HepG2 (cell line): ENCODE results near the gene TUBB4B. TPM values are rescaled to one million over a fixed set of nuclear protein-coding genes. Genes with fewer than 3 reads are reported as not detected.

ENCODE experiments used
- CREM ChIP-seq, 2 experiments: sonication (generic) in 1 of 2; formaldehyde crosslinking in 1 of 2; IDR thresholded peaks; 2 replicates each; pipeline versions ENCODE4 v1.4.0 to v1.6.1; 2016 to 2020; ENCODE audit warnings: antibody characterized with exemption in 1 of 2, mild to moderate bottlenecking in 1 of 2, missing genetic modification reagents in 1 of 2
- POLR2A ChIP-seq, 2 experiments: IDR thresholded peaks; 2 replicates each; pipeline ENCODE4 v1.6.1; 2011; ENCODE audit warnings: low read depth in 2 of 2, low read length in 2 of 2, mild to moderate bottlenecking in 1 of 2, moderate library complexity in 1 of 2; ENCODE audit not compliant: insufficient read depth in 1 of 2
- POLR2AphosphoS5 ChIP-seq: IDR thresholded peaks from 2 replicates; pipeline ENCODE4 v1.6.1; 2012; ENCODE audit warnings: low read depth, low read length
- RAD21 ChIP-seq: fragments of 450-650 bp; formaldehyde crosslinking; IDR thresholded peaks from 2 replicates; pipeline ENCODE4 v1.5.0; 2020; ENCODE audit warnings: mild to moderate bottlenecking
- SP2 ChIP-seq: sonication (generic); formaldehyde crosslinking; IDR thresholded peaks from 2 replicates; pipeline ENCODE4 v1.5.1; 2020; ENCODE audit warnings: mild to moderate bottlenecking, missing genetic modification reagents
- TAF15 ChIP-seq: fragments of 200-400 bp; formaldehyde crosslinking; IDR thresholded peaks from one replicate; pipeline ENCODE4 v1.6.1; 2018; ENCODE audit warnings: mild to moderate bottlenecking, low read depth, low read length; ENCODE audit not compliant: poor library complexity, severe bottlenecking
- YEATS2 ChIP-seq: sonication (generic); formaldehyde crosslinking; IDR thresholded peaks from 2 replicates; pipeline ENCODE4 v1.4.0; 2020; ENCODE audit warnings: missing genetic modification reagents, borderline replicate concordance
- ZBTB20 ChIP-seq: sonication (generic); formaldehyde crosslinking; IDR thresholded peaks from 2 replicates; pipeline ENCODE4 v1.8.1; 2023; ENCODE audit warnings: missing genetic modification reagents, low read depth, mild to moderate bottlenecking, borderline replicate concordance
- ZFX ChIP-seq: sonication (generic); formaldehyde crosslinking; IDR thresholded peaks from 2 replicates; pipeline ENCODE4 v1.4.0; 2020; ENCODE audit warnings: mild to moderate bottlenecking, low read depth, missing genetic modification reagents, moderate library complexity
- ZNF616 ChIP-seq: sonication (generic); formaldehyde crosslinking; IDR thresholded peaks from 2 replicates; pipeline ENCODE4 v1.5.0; 2020; ENCODE audit warnings: low read depth, mild to moderate bottlenecking, missing genetic modification reagents
- polyA plus RNA-seq, 8 experiments: library from polyadenylated mRNA; depleted of rRNA in 3 of 8; stranded (reverse) in 7 of 8; unstranded in 1 of 8; fragments of >200 nt; fragmentation: Illumina TruSeq in 4 of 8; extraction: Trizol in 4 of 8; gene quantifications; 2 replicates each; pipeline versions ENCODE4 v1.2.1 to v1.2.3, GENCODE V29; 2011 to 2016; ENCODE audit warnings: low read depth in 4 of 8, missing spikeins in 1 of 8, mixed read lengths in 1 of 8; ENCODE audit not compliant: insufficient read depth in 1 of 8
- total RNA-seq, 5 experiments: library from RNA; depleted of rRNA; stranded (reverse); fragments of >200 nt; fragmentation: Illumina TruSeq; extraction: Trizol; gene quantifications; 2 replicates each; pipeline ENCODE4 v1.2.3, GENCODE V29; 2016; ENCODE audit warnings: low read depth in 1 of 5
- TF ChIP-seq, protein P1 (sequence below): sonication (generic); formaldehyde crosslinking; IDR thresholded peaks from 2 replicates; pipeline ENCODE4 v1.8.0; 2022; ENCODE audit warnings: low read depth, missing genetic modification reagents
- TF ChIP-seq, protein P2 (sequence below): IDR thresholded peaks from 2 replicates; pipeline ENCODE4 v1.6.1; 2018; ENCODE audit warnings: missing genetic modification reagents
- TF ChIP-seq, protein P3 (sequence below): sonication (generic); formaldehyde crosslinking; IDR thresholded peaks from 2 replicates; pipeline ENCODE4 v1.4.0; 2020; ENCODE audit warnings: mild to moderate bottlenecking, missing genetic modification reagents

Gene TUBB4B
- total and polyA plus RNA-seq, 2 of the 13 experiments (the other 11 are each of a cell fraction or from before 2014, with no cell fraction given), result 182 to 412 TPM

DNA sequence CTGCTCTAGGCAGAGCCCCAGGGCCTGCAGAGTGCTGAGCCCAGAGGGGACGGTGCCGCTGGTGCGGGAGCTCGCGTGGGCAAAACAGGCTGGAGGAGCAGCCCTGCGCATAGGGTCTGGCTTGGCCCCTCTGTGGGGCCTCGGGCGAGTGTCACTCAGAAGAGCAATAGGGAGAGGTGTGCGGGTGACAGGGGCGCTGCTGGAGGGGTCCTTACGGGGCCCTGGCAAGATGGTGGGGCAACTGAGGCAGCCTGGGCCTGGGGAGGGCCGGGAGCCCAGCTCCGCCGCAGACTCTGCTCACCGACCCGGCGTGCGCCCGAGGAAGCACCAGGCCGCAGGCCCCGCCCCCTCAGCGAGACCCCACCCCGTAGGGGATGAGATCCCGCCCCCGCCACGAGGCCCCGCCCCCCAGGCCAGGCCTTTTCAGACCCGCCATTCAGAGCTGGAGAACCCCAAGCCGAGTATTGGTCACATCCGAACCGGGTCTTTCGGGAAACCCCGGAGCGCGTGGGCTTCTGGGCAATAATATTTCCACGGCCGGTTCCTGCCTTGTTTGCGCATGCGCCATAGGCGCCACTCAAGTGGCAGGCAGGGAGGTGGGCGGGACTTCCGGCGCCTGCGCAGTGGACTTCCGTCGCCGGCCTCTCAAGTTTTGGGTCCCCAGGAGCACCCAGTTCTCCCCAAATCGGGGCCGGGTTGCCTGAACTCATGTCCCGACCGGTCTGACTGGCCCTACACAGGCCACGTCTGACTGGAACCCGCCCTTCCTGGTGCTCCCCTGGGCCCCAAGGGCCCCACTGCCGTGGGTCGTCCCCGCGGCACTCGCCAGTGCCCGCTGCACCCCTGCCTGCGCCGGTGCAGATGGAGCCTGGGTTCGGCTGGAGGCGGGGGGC is 17.8 kb upstream of the TUBB4B start (continued):
- TF ChIP-seq, protein P1, sequence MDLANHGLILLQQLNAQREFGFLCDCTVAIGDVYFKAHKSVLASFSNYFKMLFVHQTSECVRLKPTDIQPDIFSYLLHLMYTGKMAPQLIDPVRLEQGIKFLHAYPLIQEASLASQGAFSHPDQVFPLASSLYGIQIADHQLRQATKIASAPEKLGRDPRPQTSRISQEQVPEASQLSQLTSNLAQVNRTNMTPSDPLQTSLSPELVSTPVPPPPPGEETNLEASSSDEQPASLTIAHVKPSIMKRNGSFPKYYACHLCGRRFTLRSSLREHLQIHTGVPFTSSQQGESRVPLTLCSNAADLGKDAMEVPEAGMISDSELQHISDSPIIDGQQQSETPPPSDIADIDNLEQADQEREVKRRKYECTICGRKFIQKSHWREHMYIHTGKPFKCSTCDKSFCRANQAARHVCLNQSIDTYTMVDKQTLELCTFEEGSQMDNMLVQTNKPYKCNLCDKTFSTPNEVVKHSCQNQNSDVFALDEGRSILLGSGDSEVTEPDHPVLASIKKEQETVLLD, result peak; percentile 6; the same call in 1 of the 2 replicates
- TF ChIP-seq, protein P2, sequence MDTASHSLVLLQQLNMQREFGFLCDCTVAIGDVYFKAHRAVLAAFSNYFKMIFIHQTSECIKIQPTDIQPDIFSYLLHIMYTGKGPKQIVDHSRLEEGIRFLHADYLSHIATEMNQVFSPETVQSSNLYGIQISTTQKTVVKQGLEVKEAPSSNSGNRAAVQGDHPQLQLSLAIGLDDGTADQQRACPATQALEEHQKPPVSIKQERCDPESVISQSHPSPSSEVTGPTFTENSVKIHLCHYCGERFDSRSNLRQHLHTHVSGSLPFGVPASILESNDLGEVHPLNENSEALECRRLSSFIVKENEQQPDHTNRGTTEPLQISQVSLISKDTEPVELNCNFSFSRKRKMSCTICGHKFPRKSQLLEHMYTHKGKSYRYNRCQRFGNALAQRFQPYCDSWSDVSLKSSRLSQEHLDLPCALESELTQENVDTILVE (CRISPR knock-in tag), result peak; percentile 37; the same call in 1 of the 2 replicates
- TF ChIP-seq TAF15 (peak; percentile 38), POLR2AphosphoS5 (peak; percentile 69), RAD21 (CRISPR knock-in tag) (peak; percentile 30; the same call in 1 of the 2 replicates), ZBTB20 (CRISPR knock-in tag) (0 out of 2 replicates have a peak, but pooled peaks have one; percentile 9), POLR2A (IDR thresholded peaks at IDR 0.05; ENCODE audit: insufficient read depth in 1 of 2, low read depth in 2 of 2, low read length in 2 of 2) (peak in 1 of 2 experiments; percentile 30; a peak in 1 of 4 replicates), SP2 (CRISPR knock-in tag) (peak; percentile 89), ZNF616 (CRISPR knock-in tag) (no peak), YEATS2 (CRISPR knock-in tag) (no peak; the same call in 1 of the 2 replicates), ZFX (CRISPR knock-in tag) (0 out of 2 replicates have a peak, but pooled peaks have one; percentile 72), CREM (IDR thresholded peaks at IDR 0.05) (peak; percentile 24; the same call in 1 of the 2 replicates), CREM (CRISPR knock-in tag; IDR thresholded peaks at IDR 0.05) (no peak)
- TF ChIP-seq, protein P3, sequence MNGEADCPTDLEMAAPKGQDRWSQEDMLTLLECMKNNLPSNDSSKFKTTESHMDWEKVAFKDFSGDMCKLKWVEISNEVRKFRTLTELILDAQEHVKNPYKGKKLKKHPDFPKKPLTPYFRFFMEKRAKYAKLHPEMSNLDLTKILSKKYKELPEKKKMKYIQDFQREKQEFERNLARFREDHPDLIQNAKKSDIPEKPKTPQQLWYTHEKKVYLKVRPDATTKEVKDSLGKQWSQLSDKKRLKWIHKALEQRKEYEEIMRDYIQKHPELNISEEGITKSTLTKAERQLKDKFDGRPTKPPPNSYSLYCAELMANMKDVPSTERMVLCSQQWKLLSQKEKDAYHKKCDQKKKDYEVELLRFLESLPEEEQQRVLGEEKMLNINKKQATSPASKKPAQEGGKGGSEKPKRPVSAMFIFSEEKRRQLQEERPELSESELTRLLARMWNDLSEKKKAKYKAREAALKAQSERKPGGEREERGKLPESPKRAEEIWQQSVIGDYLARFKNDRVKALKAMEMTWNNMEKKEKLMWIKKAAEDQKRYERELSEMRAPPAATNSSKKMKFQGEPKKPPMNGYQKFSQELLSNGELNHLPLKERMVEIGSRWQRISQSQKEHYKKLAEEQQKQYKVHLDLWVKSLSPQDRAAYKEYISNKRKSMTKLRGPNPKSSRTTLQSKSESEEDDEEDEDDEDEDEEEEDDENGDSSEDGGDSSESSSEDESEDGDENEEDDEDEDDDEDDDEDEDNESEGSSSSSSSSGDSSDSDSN (CRISPR knock-in tag), result 0 out of 2 replicates have a peak, but pooled peaks have one; percentile 3
- TF ChIP-seq, all 625 proteins: peak for 126
